Measurements from ENCODE around the gene MRPS31. TPM values are rescaled to one million over a fixed set of nuclear protein-coding genes. Genes with fewer than 3 reads are reported as not detected.
"Not testable (repeated sequence)": the region's sequence is repeated elsewhere in the genome, so short reads cannot be mapped to it uniquely, and the experiment has no call there.

MRPS31 gene
- total RNA-seq, 6 experiments from 2014 or later, result 13.9 to 16.5 (median 15.5) TPM

- Mint-ChIP-seq H3K9me3 (no peaks in the 10 kb centered on the region), H3K36me3 (ENCODE audit: low read depth) (no peaks in the 10 kb centered on the region)
- DNase-seq, result peak; percentile 84
Observed at GRCh38 chr13:40787062-40787461, 16.1 kb upstream of the MRPS31 start.

GRCh38 chr13:40786568-40786996, 15.6 kb upstream of the MRPS31 start:
- DNase-seq, result no peak
- Mint-ChIP-seq H3K9me3 (no peaks in the 10 kb centered on the region), H3K4me1 (ENCODE audit: low read depth) (peaks cover 31% of the 10 kb centered on the region), H3K36me3 (ENCODE audit: low read depth) (no peaks in the 10 kb centered on the region), H3K27ac (peak overlapping the region; percentile 83), H3K27me3 (ENCODE audit: insufficient read depth) (no peaks in the 10 kb centered on the region; the same call in 1 of the 2 replicates), H3K4me3 (peak overlapping the region; percentile 53)
- TF ChIP-seq, protein P1, sequence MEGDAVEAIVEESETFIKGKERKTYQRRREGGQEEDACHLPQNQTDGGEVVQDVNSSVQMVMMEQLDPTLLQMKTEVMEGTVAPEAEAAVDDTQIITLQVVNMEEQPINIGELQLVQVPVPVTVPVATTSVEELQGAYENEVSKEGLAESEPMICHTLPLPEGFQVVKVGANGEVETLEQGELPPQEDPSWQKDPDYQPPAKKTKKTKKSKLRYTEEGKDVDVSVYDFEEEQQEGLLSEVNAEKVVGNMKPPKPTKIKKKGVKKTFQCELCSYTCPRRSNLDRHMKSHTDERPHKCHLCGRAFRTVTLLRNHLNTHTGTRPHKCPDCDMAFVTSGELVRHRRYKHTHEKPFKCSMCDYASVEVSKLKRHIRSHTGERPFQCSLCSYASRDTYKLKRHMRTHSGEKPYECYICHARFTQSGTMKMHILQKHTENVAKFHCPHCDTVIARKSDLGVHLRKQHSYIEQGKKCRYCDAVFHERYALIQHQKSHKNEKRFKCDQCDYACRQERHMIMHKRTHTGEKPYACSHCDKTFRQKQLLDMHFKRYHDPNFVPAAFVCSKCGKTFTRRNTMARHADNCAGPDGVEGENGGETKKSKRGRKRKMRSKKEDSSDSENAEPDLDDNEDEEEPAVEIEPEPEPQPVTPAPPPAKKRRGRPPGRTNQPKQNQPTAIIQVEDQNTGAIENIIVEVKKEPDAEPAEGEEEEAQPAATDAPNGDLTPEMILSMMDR (IDR thresholded peaks at IDR 0.05), result no peak

More at GRCh38 chr13:40787062-40787461, 16.1 kb upstream of the MRPS31 start:
- peaks cover 31% of the 10 kb centered on the region for H3K4me1 Mint-ChIP-seq (ENCODE audit: low read depth)
- no peaks in the 10 kb centered on the region; the same call in 1 of the 2 replicates for H3K27me3 Mint-ChIP-seq (ENCODE audit: insufficient read depth)
- H3K4me3 Mint-ChIP-seq, result peak overlapping the region; percentile 53
- TF ChIP-seq, protein P1 (IDR thresholded peaks at IDR 0.05), result no peak
- H3K27ac Mint-ChIP-seq, result peak overlapping the region; percentile 83

DNA sequence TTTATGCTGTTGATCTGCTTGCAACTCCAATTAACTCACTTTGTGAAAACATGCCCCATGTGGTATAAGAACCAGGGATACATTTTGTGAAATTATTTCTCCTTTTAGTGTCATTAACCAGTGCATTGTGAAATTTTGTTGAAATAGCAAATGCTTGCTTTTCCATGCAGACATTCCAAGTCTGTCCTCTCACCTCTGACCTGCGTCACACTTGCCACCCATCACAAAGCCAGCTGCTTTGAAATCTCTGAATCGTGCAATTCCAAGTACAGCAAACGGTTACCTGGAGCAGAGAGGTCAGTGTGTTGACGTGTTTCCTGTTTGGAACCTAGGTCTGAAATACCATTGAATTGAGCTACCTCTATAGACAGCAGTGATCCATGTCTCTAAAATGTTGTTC, 13.6 kb upstream of the MRPS31 start:
- Mint-ChIP-seq H3K9me3 (no peaks in the 10 kb centered on the region), H3K27me3 (ENCODE audit: insufficient read depth) (no peaks in the 10 kb centered on the region; the same call in 1 of the 2 replicates), H3K36me3 (ENCODE audit: low read depth) (no peaks in the 10 kb centered on the region), H3K4me1 (ENCODE audit: low read depth) (peaks cover 21% of the 10 kb centered on the region), H3K27ac (no peak overlapping the region), H3K4me3 (no peak overlapping the region)
- DNase-seq, result no peak
- TF ChIP-seq, protein P1 (IDR thresholded peaks at IDR 0.05), result no peak

DNA sequence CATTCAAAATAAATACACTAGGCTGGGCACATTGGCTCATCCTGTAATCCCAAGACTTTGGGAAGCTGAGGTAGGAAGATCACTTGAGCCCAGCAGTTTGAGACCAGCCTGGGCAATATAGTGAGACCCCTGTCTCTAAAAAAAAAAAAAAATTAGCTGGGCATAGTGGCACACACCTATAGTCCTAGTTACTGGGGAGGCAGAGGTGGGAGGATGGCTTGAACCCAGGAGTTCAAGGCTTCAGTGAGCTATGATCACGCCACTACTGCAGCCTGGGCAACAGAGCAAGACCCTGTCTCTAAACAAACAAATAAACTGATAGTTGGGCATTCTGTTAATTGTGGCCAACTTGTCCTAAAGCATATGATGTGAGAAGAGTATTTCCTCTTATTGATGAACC, 12.0 kb upstream of the MRPS31 start:
- H3K27ac Mint-ChIP-seq; H3K4me3 Mint-ChIP-seq; DNase-seq; H3K27me3 Mint-ChIP-seq (ENCODE audit: insufficient read depth); H3K9me3 Mint-ChIP-seq; H3K36me3 Mint-ChIP-seq (ENCODE audit: low read depth): not testable (repeated sequence)
- H3K4me1 Mint-ChIP-seq (ENCODE audit: low read depth), result peaks cover 28% of the 10 kb centered on the region

- Mint-ChIP-seq H3K27ac (no peak overlapping the region), H3K9me3 (no peaks in the 10 kb centered on the region), H3K4me1 (ENCODE audit: low read depth) (peaks cover 28% of the 10 kb centered on the region), H3K36me3 (ENCODE audit: low read depth) (no peaks in the 10 kb centered on the region), H3K4me3 (no peak overlapping the region), H3K27me3 (ENCODE audit: insufficient read depth) (no peaks in the 10 kb centered on the region; the same call in 1 of the 2 replicates)
- DNase-seq, result no peak
- TF ChIP-seq, protein P1 (IDR thresholded peaks at IDR 0.05), result no peak
Observed at GRCh38 chr13:40781717-40782116, 10.7 kb upstream of the MRPS31 start.

- Mint-ChIP-seq H3K27me3 (ENCODE audit: insufficient read depth) (no peaks in the 10 kb centered on the region), H3K9me3 (no peaks in the 10 kb centered on the region), H3K4me1 (ENCODE audit: low read depth) (peaks cover 26% of the 10 kb centered on the region), H3K36me3 (ENCODE audit: low read depth) (no peaks in the 10 kb centered on the region), H3K4me3 (no peak overlapping the region), H3K27ac (no peak overlapping the region)
- no peak for DNase-seq
- TF ChIP-seq, protein P1 (IDR thresholded peaks at IDR 0.05), result peak; percentile 46
Observed at GRCh38 chr13:40780822-40781401, 9.9 kb upstream of the MRPS31 start.

All from HFFc6 (cell line).